ENCODE measurements around the gene GCH1.
"Not testable (repeated sequence)": the region's sequence is repeated elsewhere in the genome, so short reads cannot be mapped to it uniquely, and the experiment has no call there.

The GCH1 gene

DNA sequence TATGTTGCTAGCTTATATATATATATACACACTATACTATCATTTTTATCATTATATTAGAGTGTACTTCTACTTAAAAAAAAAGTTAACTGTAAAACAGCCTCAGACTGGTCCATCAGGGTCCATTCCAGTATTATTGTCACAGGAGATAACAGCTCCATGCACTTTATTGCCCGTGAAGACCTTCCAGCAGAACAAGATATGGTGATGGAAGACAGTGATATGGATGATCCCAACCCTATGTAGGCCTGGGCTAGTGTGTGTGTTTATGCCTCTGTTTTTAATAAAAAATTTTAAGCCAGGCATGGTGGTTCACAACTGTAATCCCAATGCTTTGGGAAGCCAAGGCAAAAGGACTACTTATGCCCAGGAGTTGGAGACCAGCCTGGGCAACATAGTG is 86.2 kb downstream of the GCH1 start:
- DNase-seq: no peak

DNA sequence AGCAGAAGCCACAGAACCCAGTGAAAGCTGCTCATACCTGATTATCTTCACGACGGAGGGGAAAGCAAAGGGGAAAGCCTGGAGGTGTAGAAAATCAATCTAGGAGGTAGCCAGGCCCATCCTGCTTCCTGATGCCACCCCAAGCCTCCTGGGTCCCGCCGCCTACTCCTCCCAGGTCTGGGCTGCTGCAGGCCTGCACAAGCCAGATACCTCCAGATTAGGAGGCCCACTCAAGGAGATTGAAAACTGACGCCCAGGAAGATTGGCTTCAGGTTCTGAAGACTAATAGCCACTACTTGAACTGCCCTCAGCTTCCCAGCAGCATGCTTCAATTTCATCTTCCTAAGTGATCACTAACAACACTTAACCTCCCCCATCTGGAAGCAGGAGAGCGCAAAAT is 87.1 kb downstream of the GCH1 start:
- DNase-seq: no peak

GRCh38 chr14:54815016-54815415 is 87.6 kb downstream of the GCH1 start:
- no peak for DNase-seq

DNA sequence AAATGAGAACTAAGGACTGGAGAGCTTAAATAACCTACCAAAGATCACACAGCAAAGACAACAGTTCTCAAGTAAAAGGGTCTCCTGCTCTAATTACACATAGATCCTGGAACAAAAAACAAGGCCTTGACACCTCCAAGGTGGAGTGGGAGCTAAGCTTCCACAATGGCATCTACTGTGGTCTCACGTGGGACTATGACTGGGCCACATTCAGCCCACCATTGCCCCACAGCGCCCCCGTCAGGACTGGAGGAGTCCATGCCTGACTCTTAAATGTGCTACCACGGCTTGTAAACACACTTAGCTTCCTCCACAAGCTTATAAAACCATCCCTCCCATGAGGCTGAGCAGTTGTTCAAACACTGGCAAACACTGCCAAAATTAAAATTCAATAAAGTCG is 88.5 kb downstream of the GCH1 start:
- no peak for DNase-seq

DNA sequence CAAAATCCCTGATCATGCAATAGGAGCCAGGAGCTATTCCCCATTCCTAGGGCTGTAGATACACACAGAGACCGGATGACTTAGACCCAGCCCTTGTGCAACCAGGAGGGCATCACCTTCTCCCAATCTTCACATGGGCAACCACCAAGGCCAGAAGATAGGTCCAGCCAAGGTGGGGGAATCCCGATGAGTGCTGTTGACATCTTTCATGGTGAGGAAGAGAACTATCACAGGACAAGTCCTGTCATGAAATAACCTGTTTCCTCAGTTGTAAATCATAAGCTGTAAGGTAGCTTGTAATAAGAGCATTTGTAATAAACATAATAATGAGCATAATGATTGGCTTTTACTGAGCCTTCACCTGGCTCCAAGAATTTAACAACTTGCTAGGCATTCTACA is 89.5 kb downstream of the GCH1 start:
- DNase-seq: no peak

DNA sequence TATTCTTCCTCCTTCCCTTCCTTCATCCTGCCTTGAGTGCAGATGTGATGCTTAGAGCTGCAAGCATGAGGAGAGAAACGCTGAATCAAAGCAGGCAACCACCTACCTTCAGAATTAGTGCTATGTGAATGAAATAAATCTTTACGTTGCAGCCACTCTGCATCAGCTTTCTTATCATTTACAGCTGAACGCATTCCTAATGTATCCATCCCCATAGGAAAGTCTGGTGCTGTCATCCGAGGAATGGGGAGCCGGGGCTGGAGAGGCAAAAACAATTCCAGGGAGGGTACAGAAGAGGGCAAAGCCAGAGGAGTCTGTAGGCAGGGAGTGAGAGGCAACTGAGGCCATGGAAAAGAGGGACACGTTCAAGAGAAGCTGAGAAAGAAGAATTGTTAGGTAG is 90.0 kb downstream of the GCH1 start:
- DNase-seq: no peak

GRCh38 chr14:54809767-54810166 is 92.9 kb downstream of the GCH1 start:
- no peak for DNase-seq

DNA sequence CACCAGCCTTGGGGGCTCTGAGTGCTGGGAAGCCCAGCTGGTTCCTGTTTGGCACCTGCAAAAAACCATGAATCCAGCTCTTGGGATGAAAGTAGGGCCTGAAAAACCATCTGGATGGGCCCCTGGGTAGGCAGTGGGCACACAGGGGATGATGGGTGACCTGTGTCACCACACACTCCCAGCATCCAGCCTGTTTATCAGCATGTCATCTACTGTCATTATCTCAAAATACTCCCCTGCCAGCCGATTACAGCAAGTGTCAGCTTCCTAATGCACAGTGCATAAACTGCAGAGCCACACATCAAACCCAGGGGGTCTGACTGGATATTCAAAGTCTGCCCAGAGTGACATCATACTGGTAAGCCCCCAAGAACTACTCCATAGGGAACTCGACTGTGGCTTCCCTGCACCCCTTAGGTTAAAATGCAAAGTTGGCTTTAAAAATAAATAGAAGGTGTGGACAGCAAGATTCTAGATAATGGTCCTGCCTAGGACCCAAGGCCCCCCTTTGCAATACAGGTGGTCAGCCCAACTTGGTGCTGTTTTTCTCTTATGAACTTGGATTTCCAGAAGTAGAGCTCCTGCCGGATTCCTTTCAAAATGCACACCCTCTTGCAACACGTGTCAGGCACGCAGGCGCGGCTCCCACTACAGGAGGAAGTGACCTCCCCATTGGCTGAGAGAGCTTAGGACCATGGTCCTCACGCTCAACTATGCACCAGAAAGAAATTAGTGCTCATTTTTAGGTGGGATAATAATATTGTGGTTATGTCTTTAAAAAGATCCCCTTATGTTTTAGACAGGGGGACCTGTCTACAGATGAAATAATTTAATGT is 94.1 kb downstream of the GCH1 start:
- no peak for DNase-seq

GRCh38 chr14:54807881-54808280 is 94.7 kb downstream of the GCH1 start:
- no peak for DNase-seq

DNA sequence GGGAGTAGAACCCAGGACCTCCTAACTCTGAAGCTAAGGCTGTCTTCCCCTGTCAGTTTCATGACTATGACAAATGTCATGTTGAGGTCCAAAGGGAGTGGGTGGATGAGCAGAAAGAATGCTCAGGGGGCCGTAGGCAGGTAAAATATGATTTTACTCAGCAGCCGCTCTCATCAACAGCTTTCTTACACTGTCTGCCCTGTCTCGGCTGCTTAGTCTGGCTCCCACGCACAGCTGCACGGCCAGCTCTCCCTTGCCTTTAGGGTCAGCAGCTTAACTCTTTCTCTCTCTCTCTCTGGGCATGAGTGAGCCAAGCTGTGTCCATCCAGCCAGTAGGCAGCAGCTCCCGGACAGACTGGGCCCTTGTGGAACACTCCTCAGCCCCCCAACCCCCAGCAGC is 95.2 kb downstream of the GCH1 start:
- DNase-seq: no peak

GRCh38 chr14:54806616-54807015 is 96.0 kb downstream of the GCH1 start:
- DNase-seq: no peak

DNA sequence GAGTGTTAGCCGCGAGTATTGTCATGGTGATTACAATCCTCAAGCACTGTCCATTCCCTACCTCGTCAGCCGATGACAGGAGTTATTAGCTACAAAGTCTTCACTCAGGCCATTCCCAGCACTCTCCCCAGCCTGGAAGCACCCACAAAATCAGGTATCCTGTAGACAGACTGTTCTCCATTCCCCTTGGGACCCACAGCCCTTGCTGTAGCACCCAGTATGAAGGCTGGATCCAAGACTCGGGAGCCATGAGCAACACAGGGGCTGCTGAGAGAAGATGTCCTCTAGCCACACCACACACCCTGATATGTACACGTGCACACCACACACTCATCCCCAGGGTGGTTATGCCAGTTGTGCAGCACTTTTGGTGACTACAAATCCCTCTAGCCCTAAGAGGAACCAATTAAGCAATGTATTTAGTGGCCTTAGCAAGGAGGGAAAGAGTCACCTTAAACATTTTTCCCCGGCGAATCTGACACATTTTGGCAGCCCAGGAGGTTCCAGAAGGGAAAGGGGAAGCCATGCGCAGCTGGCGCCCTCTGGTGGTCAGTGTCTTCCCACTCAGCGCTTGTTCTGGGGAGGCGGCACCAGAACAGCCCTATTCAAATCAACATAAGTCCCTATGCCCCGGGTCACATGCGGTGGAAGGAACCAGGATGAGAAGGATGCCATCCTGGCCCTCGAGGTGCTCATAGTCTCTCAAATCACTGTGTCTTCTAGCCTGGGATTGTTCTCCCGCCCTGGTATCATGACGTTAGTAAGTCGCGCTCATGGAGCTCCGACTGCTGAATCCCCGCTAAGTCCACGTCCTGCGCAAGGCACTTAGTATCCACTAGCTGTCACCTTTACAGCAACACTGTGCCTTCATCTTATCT is 96.9 kb downstream of the GCH1 start:
- peak; percentile 79 for DNase-seq

- DNase-seq: no peak
These were observed 97.6 kb downstream of the GCH1 start for GRCh38 chr14:54805070-54805444.

DNA sequence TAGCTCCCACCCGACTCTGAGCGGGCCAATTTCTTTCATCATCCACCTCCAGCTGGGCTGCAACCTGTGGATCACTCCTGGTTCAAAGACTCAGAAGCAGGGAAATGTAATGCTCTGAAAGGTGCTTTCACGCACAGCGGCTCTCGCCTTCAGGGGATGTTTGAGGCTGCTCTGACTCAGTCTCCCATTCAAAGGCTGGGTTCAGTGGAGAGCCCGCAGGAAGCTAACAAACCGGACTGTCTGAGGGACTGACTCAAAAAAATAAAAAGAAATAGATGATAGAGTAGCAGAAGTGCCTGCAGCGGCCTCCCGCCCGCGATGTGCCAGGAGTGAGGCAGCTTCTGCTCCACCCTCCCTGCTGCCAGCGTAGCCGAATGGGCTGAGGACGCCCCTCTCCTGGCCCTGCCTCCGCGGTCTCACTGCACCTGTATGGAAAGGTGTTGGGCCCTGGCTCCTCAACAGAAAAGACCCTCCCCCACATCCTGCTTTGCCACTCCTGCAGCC is 98.0 kb downstream of the GCH1 start:
- no peak for DNase-seq

GRCh38 chr14:54803926-54804537 is 98.6 kb downstream of the GCH1 start:
- DNase-seq: no peak

DNA sequence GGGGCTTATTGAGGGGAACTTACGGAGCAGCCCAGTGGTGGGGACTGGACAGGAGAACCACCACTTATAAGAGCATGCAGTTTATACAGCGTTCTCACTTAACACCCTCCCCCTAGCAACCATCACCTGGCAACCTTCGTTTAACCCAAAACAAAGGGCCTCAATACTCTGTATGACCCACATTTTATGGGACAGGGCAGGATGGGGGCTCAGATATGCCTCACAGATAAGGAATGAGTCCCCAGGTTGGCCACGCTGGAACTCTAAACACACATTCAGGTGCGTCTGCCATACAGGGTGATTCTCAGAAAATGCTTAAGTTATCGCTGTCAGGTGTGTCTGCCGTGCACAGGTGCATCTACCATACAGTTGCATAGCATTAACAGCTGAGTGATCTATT is 99.2 kb downstream of the GCH1 start:
- DNase-seq: no peak

GRCh38 chr14:54801482-54801881 is 101.1 kb downstream of the GCH1 start:
- DNase-seq: not testable (repeated sequence)

DNA sequence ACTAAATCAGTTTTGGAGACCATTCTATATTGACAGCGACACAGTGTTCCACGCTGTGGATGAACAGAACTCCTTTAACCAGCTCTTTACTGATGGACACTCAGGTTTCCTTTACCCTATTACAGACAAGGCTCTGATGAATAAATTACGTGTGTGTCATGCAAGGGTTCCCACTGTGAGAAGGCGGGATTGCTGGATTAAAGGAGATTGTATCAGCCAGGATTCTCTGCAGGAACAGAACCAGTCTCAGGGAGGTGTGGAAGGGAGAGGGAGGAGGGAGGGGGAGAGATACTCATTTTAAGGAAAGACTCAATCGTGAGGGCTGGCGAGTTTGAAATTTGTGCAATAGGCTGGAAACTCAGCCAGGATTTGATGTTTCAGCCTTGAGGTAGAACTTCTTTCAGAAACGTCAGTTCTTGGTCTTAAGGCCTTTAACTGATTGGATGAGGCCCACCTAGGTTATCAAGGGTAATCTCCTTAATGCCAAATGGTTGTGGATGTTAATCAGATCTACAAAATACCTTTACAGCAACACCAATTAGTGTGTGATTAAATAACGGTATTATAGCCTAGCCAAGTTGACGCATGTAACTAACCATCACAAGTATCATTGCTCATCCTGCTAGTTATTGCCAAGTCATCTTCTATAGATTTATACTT is 104.0 kb downstream of the GCH1 start:
- no peak for DNase-seq

DNA sequence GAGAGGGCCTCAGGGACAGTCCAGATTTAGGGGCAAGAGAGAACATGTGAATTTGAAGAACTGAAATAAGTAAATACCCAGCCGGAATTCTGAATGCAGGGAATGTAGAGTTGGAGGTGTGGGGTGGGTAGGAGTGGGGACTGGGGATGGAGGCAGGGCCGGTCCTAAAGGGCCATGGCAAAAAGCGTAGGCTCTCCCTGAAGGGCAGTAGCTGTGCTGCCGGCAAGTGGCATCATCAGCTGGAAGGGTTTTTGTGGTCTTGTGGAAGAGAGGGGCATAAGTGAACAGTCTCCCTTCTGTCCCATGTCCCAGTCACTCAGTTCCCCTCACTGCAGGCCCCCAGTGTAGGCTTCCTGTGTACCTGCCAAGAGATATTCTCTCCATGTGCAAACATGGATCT is 104.6 kb downstream of the GCH1 start:
- no peak for DNase-seq

GRCh38 chr14:54797556-54797955 is 105.1 kb downstream of the GCH1 start:
- no peak for DNase-seq

GRCh38 chr14:54796961-54797360 is 105.7 kb downstream of the GCH1 start:
- no peak for DNase-seq

DNA sequence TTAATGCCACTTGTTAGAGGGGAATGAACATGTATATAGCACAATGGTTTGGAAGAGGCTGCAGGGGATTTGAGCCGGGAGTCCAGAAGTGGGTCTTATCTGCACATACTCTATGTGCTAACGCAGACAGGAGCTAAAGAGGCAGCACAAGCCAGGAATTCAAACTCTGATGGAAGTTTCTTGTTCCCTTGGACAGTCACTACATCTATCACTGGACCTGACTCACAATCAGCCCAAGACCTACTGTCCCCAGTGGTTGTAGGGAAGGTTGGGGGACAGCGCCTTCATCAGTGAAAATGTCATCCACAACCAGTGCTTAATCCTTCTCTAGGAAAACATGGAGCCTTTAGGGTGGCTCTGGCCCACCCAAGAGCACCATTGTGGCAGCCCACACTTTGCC is 107.8 kb downstream of the GCH1 start:
- no peak for DNase-seq

- DNase-seq: no peak
These were observed 108.5 kb downstream of the GCH1 start for GRCh38 chr14:54794159-54794558.

Data from NCI-H1105 treated with DMSO at 0.1 percent for 48 hours (cell line).